ENCODE results near the gene CASZ1. TPM values are rescaled to one million over a fixed set of nuclear protein-coding genes. Genes with fewer than 3 reads are reported as not detected.

The CASZ1 gene
- 10 to 100 TPM in 5 of 7 donors, 1 to 10 TPM in 2; 5.8 to 14.5 (median 11.7) TPM for total RNA-seq
- polyA plus RNA-seq = 1 to 10 TPM in 2 of 3 donors, under 1 TPM in 1; 0.73 to 3.9 (median 1.5) TPM
- long read RNA-seq, donor 1 = 0 reads
- long read RNA-seq, donor 2 = 0 reads

GRCh38 chr1:10796029-10796944 is at the start of gene CASZ1:
Gene CASZ1 (minus strand): TSS chr1:10796646. CDS start chr1:10693889, 102,757 bp downstream.
- WGBS, 5 donors = 1 to 2% (median 2%) methylated on average over 41 to 88 of the region's 88 CpGs
- Histone ChIP-seq H3K36me3 (no peaks in the 10 kb centered on the region), H3K27ac (no peak within 1 kb of the TSS), H3K27me3 (replicated peaks in 1 of 7) (peaks cover 0 to 100% (median 56%) of the 10 kb centered on the region in 7 donors), H3K9me3 (no peaks in the 10 kb centered on the region), H3K4me3 (peak within 1 kb of the TSS; percentile 13 to 73 (median 52)), H3K4me1 (peaks cover 16 to 44% (median 38%) of the 10 kb centered on the region in 6 donors)
- no peak for DNase-seq
- TF ChIP-seq POLR2AphosphoS5 (IDR thresholded peaks at IDR 0.05) (peak in 2 of 3 donors; percentile 54 to 66), POLR2A (IDR thresholded peaks at IDR 0.05) (no peak), CTCF (IDR thresholded peaks at IDR 0.05 in 8 of 11, conservative IDR thresholded peaks at IDR 0.05 in 3 of 11) (no peak)
- intact Hi-C loops (cut with DNase I; ENCODE audit: low total_unique reads) = loop anchor here (10.0 kb wide), 1 partner anchor 111 kb away; no protein-coding TSS in a partner anchor

GRCh38 chr1:10843697-10844096 is 47.3 kb upstream of the CASZ1 start:
- intact Hi-C loops (cut with DNase I; ENCODE audit: low total_unique reads) = no loop called here

GRCh38 chr1:10841118-10841517 is 44.7 kb upstream of the CASZ1 start:
- H3K4me3 ChIP-seq = no peak overlapping the region
- no peaks in the 10 kb centered on the region for H3K36me3 ChIP-seq
- no peak overlapping the region for H3K27ac ChIP-seq
- peaks cover 0 to 22% (median 16%) of the 10 kb centered on the region in 8 donors for H3K9me3 ChIP-seq
- intact Hi-C loops (cut with DNase I; ENCODE audit: low total_unique reads) = no loop called here
- H3K4me1 ChIP-seq = peaks cover 0 to under 1% (median under 1%) of the 10 kb centered on the region in 6 donors
- peaks cover 0 to 59% (median 24%) of the 10 kb centered on the region in 7 donors for H3K27me3 ChIP-seq (replicated peaks in 1 of 7)
- no peak for DNase-seq
- no peak for TF ChIP-seq POLR2AphosphoS5 (IDR thresholded peaks at IDR 0.05)
- TF ChIP-seq POLR2A (IDR thresholded peaks at IDR 0.05) = no peak
- TF ChIP-seq CTCF (IDR thresholded peaks at IDR 0.05 in 8 of 11, conservative IDR thresholded peaks at IDR 0.05 in 3 of 11) = no peak
- 84 to 92% (median 89%) methylated on average over 13 of the region's 13 CpGs for WGBS, 5 donors

More at GRCh38 chr1:10843697-10844096, 47.3 kb upstream of the CASZ1 start:
- no peak for TF ChIP-seq POLR2A (IDR thresholded peaks at IDR 0.05)
- no peak for TF ChIP-seq CTCF (IDR thresholded peaks at IDR 0.05 in 8 of 11, conservative IDR thresholded peaks at IDR 0.05 in 3 of 11)
- no peak for TF ChIP-seq POLR2AphosphoS5 (IDR thresholded peaks at IDR 0.05)
- H3K4me1 ChIP-seq = no peaks in the 10 kb centered on the region
- no peaks in the 10 kb centered on the region for H3K36me3 ChIP-seq
- no peak overlapping the region for H3K4me3 ChIP-seq
- no peak for DNase-seq
- H3K27ac ChIP-seq = no peak overlapping the region
- H3K9me3 ChIP-seq = peaks cover 0 to 23% (median 16%) of the 10 kb centered on the region in 8 donors
- WGBS, 5 donors = 63 to 88% (median 83%) methylated on average over 2 of the region's 2 CpGs
- H3K27me3 ChIP-seq (replicated peaks in 1 of 7) = peaks cover 0 to 50% (median 4%) of the 10 kb centered on the region in 7 donors

Data from spleen (tissue), 13 donors.